IMR-90 (cell line): ENCODE data around the gene BCL7A. TPM values are rescaled to one million over a fixed set of nuclear protein-coding genes. Genes with fewer than 3 reads are reported as not detected.

Experiments used
- ATAC-seq: fragments of 200-7000 bp; cut with Tn5 transposase; 2 replicates; pipeline ENCODE4 v1.9.1; 2020; ENCODE audit warnings: low read depth, mild to moderate bottlenecking, moderate library complexity
- BruUV-seq: library from RNA; stranded (reverse); fragments of 400-500 nt; replicated peaks from 2 replicates; lab custom pipeline; 2021; lab: Mats Ljungman, UMichigan
- CTCF ChIA-PET: fragments of 300-600 bp; formaldehyde crosslinking; extraction: SDS; loops from one replicate; lab custom pipeline; 2021; ENCODE audit warnings: antibody characterized with exemption; lab: Yijun Ruan, JAX
- POLR2A ChIA-PET: fragments of 300-600 bp; sonication (Branson Sonifier 250); formaldehyde crosslinking; loops from one replicate; lab custom pipeline; 2022; ENCODE audit warnings: antibody characterized with exemption; ENCODE audit not compliant: unreplicated experiment; lab: Charles Lee
- DNase-seq: peaks from one replicate; pipeline ENCODE4 v3.0.0; 2013
- H2AFZ ChIP-seq: replicated peaks from 2 replicates; pipeline ENCODE3; 2013; ENCODE audit warnings: low read length, mild to moderate bottlenecking; ENCODE audit not compliant: poor library complexity
- H2AK5ac ChIP-seq: 2 replicates; pipeline ENCODE4 v1.6.1; 2013; ENCODE audit warnings: low read depth, low read length, inconsistent platforms
- H2AK9ac ChIP-seq: replicated peaks from 2 replicates; pipeline ENCODE3; 2013; ENCODE audit warnings: mild to moderate bottlenecking, low read depth, low read length, moderate library complexity; ENCODE audit not compliant: poor library complexity
- H2BK120ac ChIP-seq: 2 replicates; pipeline ENCODE4 v1.6.1; 2013; ENCODE audit warnings: low read depth, low read length, inconsistent platforms
- H2BK15ac ChIP-seq: 3 replicates; pipeline ENCODE4 v1.6.1; 2013; ENCODE audit warnings: low read depth, low read length, inconsistent platforms
- H2BK20ac ChIP-seq: 2 replicates; pipeline ENCODE4 v1.6.1; 2013; ENCODE audit warnings: low read depth, mild to moderate bottlenecking, inconsistent platforms, low read length, moderate library complexity
- H2BK5ac ChIP-seq: 2 replicates; pipeline ENCODE4 v1.6.1; 2013; ENCODE audit warnings: mild to moderate bottlenecking, low read depth, low read length, inconsistent platforms; ENCODE audit not compliant: poor library complexity, severe bottlenecking
- H3K14ac ChIP-seq: replicated peaks from 2 replicates; pipeline ENCODE4 v1.6.1; 2013; ENCODE audit warnings: low read depth, low read length, inconsistent platforms
- H3K18ac ChIP-seq: 2 replicates; pipeline ENCODE4 v1.6.1; 2013; ENCODE audit warnings: low read depth, low read length, control low read depth
- H3K23ac ChIP-seq: 2 replicates; pipeline ENCODE4 v1.6.1; 2013; ENCODE audit warnings: low read depth, low read length, inconsistent platforms
- H3K27ac ChIP-seq: 2 replicates; pipeline ENCODE4 v1.5.1; 2013; ENCODE audit warnings: mild to moderate bottlenecking, control low read depth, low read length; ENCODE audit not compliant: insufficient read depth
- H3K27me3 ChIP-seq: 2 replicates; pipeline ENCODE4 v1.6.1; 2013; ENCODE audit warnings: low read length; ENCODE audit not compliant: control insufficient read depth, insufficient read depth
- H3K36me3 ChIP-seq: 2 replicates; pipeline ENCODE4 v1.6.1; 2013; ENCODE audit warnings: low read length, mixed read lengths; ENCODE audit not compliant: control insufficient read depth, insufficient read depth
- H3K4ac ChIP-seq: 2 replicates; pipeline ENCODE4 v1.6.1; 2013; ENCODE audit warnings: low read depth, low read length, inconsistent platforms
- H3K4me1 ChIP-seq: 2 replicates; pipeline ENCODE4 v1.6.1; 2013; ENCODE audit warnings: low read length, mixed read lengths; ENCODE audit not compliant: control insufficient read depth, insufficient read depth
- H3K4me2 ChIP-seq: 2 replicates; pipeline ENCODE4 v1.6.1; 2013; ENCODE audit warnings: low read depth, mild to moderate bottlenecking, control low read depth, low read length, moderate library complexity
- H3K4me3 ChIP-seq: 2 replicates; pipeline ENCODE4 v1.5.1; 2013; ENCODE audit warnings: low read depth, mild to moderate bottlenecking, control low read depth, low read length, moderate library complexity; ENCODE audit not compliant: insufficient read depth
- H3K56ac ChIP-seq: 2 replicates; pipeline ENCODE4 v1.6.1; 2013; ENCODE audit warnings: low read length, inconsistent platforms; ENCODE audit not compliant: insufficient read depth; ENCODE audit errors: extremely low read depth
- H3K79me1 ChIP-seq, 2 experiments: 2 replicates each; pipeline ENCODE4 v1.6.1; 2013; ENCODE audit warnings: low read length in 2 of 2, inconsistent platforms in 1 of 2, low read depth in 1 of 2
- H3K9ac ChIP-seq: 2 replicates; pipeline ENCODE4 v1.6.1; 2013; ENCODE audit warnings: low read depth, low read length, control low read depth
- H3K9me1 ChIP-seq: 2 replicates; pipeline ENCODE4 v1.6.1; 2013; ENCODE audit warnings: low read length, inconsistent platforms; ENCODE audit not compliant: insufficient read depth
- H3K9me3 ChIP-seq: 2 replicates; pipeline ENCODE4 v1.6.1; 2013; ENCODE audit warnings: low read length; ENCODE audit not compliant: control insufficient read depth, insufficient read depth
- H4K20me1 ChIP-seq: 2 replicates; pipeline ENCODE4 v1.6.1; 2013; ENCODE audit warnings: low read length, inconsistent platforms; ENCODE audit not compliant: insufficient read depth
- H4K5ac ChIP-seq: 2 replicates; pipeline ENCODE4 v1.6.1; 2013; ENCODE audit warnings: mild to moderate bottlenecking, low read depth, low read length, control low read depth
- H4K8ac ChIP-seq, 2 experiments: 2 replicates each; pipeline ENCODE4 v1.6.1; 2013; ENCODE audit warnings: low read depth in 2 of 2, low read length in 2 of 2, control low read depth in 1 of 2, inconsistent platforms in 1 of 2
- H4K91ac ChIP-seq: 2 replicates; pipeline ENCODE4 v1.6.1; 2013; ENCODE audit warnings: low read depth, low read length, inconsistent platforms; ENCODE audit not compliant: insufficient read depth
- BHLHE40 ChIP-seq: fragments of 150-350 bp; IDR thresholded peaks from 2 replicates; pipeline ENCODE4 v1.6.1; 2016; ENCODE audit warnings: mild to moderate bottlenecking, low read depth, low read length
- CEBPB ChIP-seq: IDR thresholded peaks from 2 replicates; pipeline ENCODE4 v1.6.1; 2012; ENCODE audit warnings: low read depth, low read length, improper control_type of control experiment
- CHD1 ChIP-seq: IDR thresholded peaks from 2 replicates; pipeline ENCODE4 v1.6.1; 2012; ENCODE audit warnings: low read depth, low read length, improper control_type of control experiment
- MAFK ChIP-seq: IDR thresholded peaks from 2 replicates; pipeline ENCODE4 v1.6.1; 2012; ENCODE audit warnings: low read depth, low read length, improper control_type of control experiment
- MAZ ChIP-seq: IDR thresholded peaks from 2 replicates; pipeline ENCODE4 v1.6.1; 2012; ENCODE audit warnings: low read depth, mild to moderate bottlenecking, low read length, improper control_type of control experiment, moderate library complexity, borderline replicate concordance
- MXI1 ChIP-seq: IDR thresholded peaks from 2 replicates; pipeline ENCODE4 v1.6.1; 2012; ENCODE audit warnings: low read depth, mild to moderate bottlenecking, low read length, moderate library complexity, borderline replicate concordance
- POLR2A ChIP-seq: IDR thresholded peaks from 2 replicates; pipeline ENCODE4 v1.6.1; 2012; ENCODE audit warnings: mild to moderate bottlenecking, low read depth, low read length
- RAD21 ChIP-seq: IDR thresholded peaks from 2 replicates; pipeline ENCODE4 v1.6.1; 2012; ENCODE audit warnings: low read length, improper control_type of control experiment
- RCOR1 ChIP-seq: IDR thresholded peaks from 2 replicates; pipeline ENCODE4 v1.6.1; 2012; ENCODE audit warnings: mild to moderate bottlenecking, low read length, improper control_type of control experiment; ENCODE audit not compliant: insufficient replicate concordance
- RFX5 ChIP-seq: IDR thresholded peaks from 2 replicates; pipeline ENCODE4 v1.8.0; 2012; ENCODE audit warnings: low read depth, mild to moderate bottlenecking, low read length, moderate library complexity
- WGBS, 2 experiments: methylation state at CpG; one replicate each; pipeline versions ENCODE4 v1.1.5 to v1.1.7; 2013; ENCODE audit warnings: missing lambda C conversion rate in 2 of 2; ENCODE audit not compliant: insufficient read length in 1 of 2; ENCODE audit errors: extremely low coverage in 2 of 2; 5-methylcytosine and 5-hydroxymethylcytosine counted together
- dilution Hi-C: fragments of 300-500 bp; cut with HindIII; formaldehyde crosslinking; loops from one replicate; pipeline ENCODE4 v1.14.3; 2018; ENCODE audit warnings: low sequenced_read_pairs; ENCODE audit not compliant: unreplicated experiment
- in situ Hi-C: fragments of 300-500 bp; cut with MboI; formaldehyde crosslinking; loops from 3 replicates; pipeline ENCODE4 v1.14.3; 2019; ENCODE audit warnings: low sequenced_read_pairs, inconsistent platforms, mixed read lengths
- intact Hi-C: fragments of 100-400 bp; cut with micrococcal nuclease; formaldehyde crosslinking; loops from 2 replicates; pipeline ENCODE4 v1.10.0; 2022
- polyA plus RNA-seq, 3 experiments: library from polyadenylated mRNA; depleted of rRNA; stranded (reverse); fragments of >200 nt; gene quantifications; 2 replicates each; pipeline ENCODE4 v1.2.3, GENCODE V29; 2012; ENCODE audit warnings: low replicate concordance in 1 of 3
- total RNA-seq: library from RNA; depleted of rRNA; stranded (reverse); fragments of >200 nt; gene quantifications from 2 replicates; pipeline ENCODE4 v1.2.3, GENCODE V29; 2012
- TF ChIP-seq, protein P1 (sequence below): fragments of 150-350 bp; IDR thresholded peaks from 2 replicates; pipeline ENCODE4 v1.6.1; 2017; ENCODE audit warnings: mild to moderate bottlenecking, antibody characterized with exemption, low read length, low read depth

BCL7A gene
- total and polyA plus RNA-seq, 2 of the 4 experiments (the other 2 are of a cell fraction): 5.6 to 7.9 TPM

DNA sequence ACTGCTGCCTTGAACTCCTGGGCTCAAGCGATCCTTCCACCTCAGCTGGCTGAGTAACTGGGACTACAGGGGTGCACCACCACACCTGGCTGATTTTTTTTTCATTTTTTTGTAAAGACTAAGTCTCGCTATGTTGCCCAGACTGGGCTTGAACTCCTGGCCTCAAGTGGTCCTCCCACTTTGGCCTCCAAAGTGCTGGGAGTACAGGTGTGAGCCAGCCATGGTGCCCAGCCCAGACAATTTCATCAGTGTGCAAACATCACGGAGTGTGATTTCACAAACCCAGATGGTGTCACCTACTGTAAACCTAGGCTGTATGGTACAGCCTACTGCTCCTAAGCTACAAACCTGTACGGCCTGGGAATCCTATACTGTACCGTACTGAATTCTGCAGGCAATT, 6.9 kb upstream of the BCL7A start:
- Histone ChIP-seq H3K9ac (no peak overlapping the region), H2AFZ (no peak overlapping the region), H4K91ac (no peak overlapping the region), H4K8ac (no peak overlapping the region), H3K27me3 (no peaks in the 10 kb centered on the region), H3K4me2 (no peak overlapping the region), H3K56ac (no peak overlapping the region), H2BK5ac (no peak overlapping the region), H3K14ac (no peak overlapping the region), H2AK9ac (no peak overlapping the region), H3K9me3 (no peaks in the 10 kb centered on the region; the same call in 1 of the 2 replicates), H3K36me3 (no peaks in the 10 kb centered on the region), H3K9me1 (peaks cover 2% of the 10 kb centered on the region; the same call in 1 of the 2 replicates), H3K4me1 (no peaks in the 10 kb centered on the region), H4K5ac (no peak overlapping the region), H2BK120ac (no peak overlapping the region), H4K20me1 (no peaks in the 10 kb centered on the region), H2AK5ac (no peak overlapping the region), H3K4ac (no peak overlapping the region), H3K79me1 (no peaks in the 10 kb centered on the region), H3K23ac (no peak overlapping the region), H3K27ac (no peak overlapping the region), H3K4me3 (no peak overlapping the region), H2BK15ac (no peak overlapping the region), H2BK20ac (no peak overlapping the region), H3K18ac (no peak overlapping the region)
- dilution Hi-C loops (no loop called here), in situ Hi-C loops (no loop called here), intact Hi-C loops (no loop called here)
- 89% methylated on average over 3 of the region's 5 CpGs; no CpG with 5 or more reads in 1 of the 2 experiments for WGBS, 2 experiments
- no TSS peak for BruUV-seq
- no peak for ATAC-seq
- TF ChIP-seq MAFK: no peak
- TF ChIP-seq MAZ: no peak
- TF ChIP-seq MXI1: no peak
- TF ChIP-seq CHD1: no peak
- no peak for TF ChIP-seq RCOR1
- no peak for TF ChIP-seq BHLHE40
- TF ChIP-seq POLR2A: no peak
- TF ChIP-seq RFX5: no peak
- no peak for TF ChIP-seq RAD21
- TF ChIP-seq CEBPB: no peak
- TF ChIP-seq, protein P1, sequence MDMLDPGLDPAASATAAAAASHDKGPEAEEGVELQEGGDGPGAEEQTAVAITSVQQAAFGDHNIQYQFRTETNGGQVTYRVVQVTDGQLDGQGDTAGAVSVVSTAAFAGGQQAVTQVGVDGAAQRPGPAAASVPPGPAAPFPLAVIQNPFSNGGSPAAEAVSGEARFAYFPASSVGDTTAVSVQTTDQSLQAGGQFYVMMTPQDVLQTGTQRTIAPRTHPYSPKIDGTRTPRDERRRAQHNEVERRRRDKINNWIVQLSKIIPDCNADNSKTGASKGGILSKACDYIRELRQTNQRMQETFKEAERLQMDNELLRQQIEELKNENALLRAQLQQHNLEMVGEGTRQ: no peak
- CTCF ChIA-PET: no interaction called here
- DNase-seq: no peak
- POLR2A ChIA-PET: no interaction called here
